ENCODE measurements around the gene ELF1. TPM values are rescaled to one million over a fixed set of nuclear protein-coding genes. Genes with fewer than 3 reads are reported as not detected.
A peak's percentile ranks its signal among the peaks of the same experiment; 100 is the strongest.
"Not testable (repeated sequence)": the region's sequence is repeated elsewhere in the genome, so short reads cannot be mapped to it uniquely, and the experiment has no call there.

Gene ELF1
- total RNA-seq, 1 experiment from 2014 or later = 31.1 TPM

DNA sequence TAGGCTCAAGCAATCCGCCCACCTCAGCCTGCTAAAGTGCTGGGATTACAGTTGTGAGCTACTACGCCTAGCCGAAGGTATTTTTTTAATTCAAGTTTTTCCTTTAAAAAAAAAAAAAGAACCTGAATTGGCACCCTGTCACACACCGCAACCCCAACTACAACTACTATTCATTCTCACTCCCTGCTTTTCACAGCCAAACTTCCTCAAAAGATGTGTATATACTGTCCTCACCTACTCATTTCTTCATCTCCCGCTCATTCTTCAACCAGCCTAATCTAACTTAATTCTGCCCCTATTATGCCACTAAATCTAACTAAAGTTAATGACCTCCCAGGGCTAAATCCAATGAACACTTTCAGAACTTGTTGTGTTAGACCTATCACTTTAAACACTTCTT, 29.5 kb upstream of the ELF1 start:
- DNase-seq (ENCODE audit: low read depth) = no peak

GRCh38 chr13:41042419-41042818, 23.3 kb upstream of the ELF1 start:
- not testable (repeated sequence) for DNase-seq (ENCODE audit: low read depth)

- DNase-seq (ENCODE audit: low read depth) = no peak
These were observed 21.6 kb upstream of the ELF1 start for GRCh38 chr13:41040584-41041334.

DNA sequence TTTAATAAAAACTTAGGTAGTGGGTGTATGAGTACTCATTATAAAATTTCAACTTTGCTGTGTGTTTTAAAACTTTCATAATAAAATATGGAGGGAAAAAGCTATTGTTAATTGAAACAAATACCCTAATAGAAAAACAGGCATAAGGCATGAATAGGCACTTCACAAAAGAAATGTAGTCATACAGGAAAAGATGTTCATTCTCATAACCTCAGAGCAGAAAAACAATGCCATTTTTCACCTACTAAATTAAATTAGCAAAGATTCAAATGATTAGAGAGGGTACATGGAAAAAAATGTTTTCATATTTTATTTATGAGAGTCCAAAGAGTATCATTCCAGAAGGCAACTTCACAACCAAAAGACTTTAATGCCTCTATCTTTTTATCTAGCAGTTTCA, 20.6 kb upstream of the ELF1 start:
- no peak for DNase-seq (ENCODE audit: low read depth)

GRCh38 chr13:41036557-41036956, 17.4 kb upstream of the ELF1 start:
- DNase-seq (ENCODE audit: low read depth) = not testable (repeated sequence)

DNA sequence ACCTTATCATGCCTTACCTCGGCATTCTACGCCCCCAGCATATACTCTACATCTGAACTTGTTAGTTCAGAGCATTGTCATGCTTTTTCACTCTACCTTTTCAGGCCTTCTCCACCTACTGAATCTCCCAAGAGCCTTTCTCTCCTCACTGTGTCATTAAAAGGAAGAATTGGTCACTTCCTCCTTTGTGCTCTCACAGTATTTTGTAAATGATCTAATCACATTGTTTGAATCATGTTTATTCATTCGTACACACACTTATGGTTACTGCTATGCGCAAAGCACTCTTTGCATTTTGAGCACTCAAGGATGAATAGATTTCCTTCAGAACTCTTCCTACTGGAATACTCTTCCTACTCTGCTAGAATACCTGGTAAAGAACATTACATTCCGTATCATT, 15.8 kb upstream of the ELF1 start:
- DNase-seq (ENCODE audit: low read depth) = peak; percentile 21

- DNase-seq (ENCODE audit: low read depth) = no peak
These were observed 15.3 kb upstream of the ELF1 start for GRCh38 chr13:41034382-41034781.

DNA sequence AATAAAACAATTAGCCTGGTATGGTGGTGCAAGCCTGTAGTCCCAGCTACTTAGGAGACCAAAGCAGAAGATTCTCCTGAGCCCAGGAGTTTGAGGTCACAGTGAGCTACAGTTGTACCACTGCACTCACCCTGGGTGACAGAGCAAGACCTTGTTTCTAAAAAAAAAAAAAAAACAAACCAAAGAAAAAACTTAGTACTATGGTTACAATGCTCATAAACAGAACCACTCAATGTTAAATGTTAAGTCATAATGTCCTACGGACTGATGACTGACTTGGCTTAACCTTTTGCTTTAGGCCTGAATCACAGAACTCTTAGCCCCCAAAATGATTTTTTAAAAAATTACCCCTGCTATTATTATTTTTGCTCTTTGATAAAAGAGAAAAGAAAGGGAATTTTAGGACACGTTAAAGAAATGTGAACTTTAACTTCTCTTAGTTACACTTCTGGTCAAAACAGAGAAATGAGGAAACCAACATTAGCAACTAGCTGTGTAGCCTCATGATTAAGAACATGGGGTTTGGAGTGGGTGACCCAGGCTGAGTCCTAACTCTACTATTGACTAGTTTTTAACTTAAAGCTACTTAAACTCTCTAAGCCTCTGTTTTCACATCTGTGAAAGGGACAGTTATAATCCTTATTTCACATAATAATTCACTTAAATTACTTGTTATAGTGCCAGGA, 13.7 kb upstream of the ELF1 start:
- DNase-seq (ENCODE audit: low read depth) = no peak

DNA sequence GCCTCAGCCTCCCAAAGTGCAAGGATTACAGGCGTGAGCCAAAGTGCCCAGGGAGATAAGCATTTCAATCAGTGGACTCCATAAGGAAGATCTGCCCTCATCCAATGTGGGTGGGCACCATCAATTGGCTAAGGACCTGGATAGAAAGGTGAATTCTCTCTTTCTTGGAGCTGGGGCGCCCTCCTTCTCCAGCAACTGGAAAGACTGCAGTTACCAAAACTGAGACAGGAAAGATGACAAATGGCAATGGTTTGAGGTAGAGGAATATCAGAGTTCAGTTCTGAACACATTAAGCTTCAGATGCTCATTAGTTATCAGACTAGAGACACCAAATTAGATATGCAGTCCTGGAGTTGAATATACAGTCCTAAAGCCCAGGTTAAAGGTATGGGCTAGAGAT, 10.5 kb upstream of the ELF1 start:
- DNase-seq (ENCODE audit: low read depth) = peak; percentile 7

GRCh38 chr13:41028051-41028450, 8.9 kb upstream of the ELF1 start:
- DNase-seq (ENCODE audit: low read depth) = peak; percentile 41

DNA sequence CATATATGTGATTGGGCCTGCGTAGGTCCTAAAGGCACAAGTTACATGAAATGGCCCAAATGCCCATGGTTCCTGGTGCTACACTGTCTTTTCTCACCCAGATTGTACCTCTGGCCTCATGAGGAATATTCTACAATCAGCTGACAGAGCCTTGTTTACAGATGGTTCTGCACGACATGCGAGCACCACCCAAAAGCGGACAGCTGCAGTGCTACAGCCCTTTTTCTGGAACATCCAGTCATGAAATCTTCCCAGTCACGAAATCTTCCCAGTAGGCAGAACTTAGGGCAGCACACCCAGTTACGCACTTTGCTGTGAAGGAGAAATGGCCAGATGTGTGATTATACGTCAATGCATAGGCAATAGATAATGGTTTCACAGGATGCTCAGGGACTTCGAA, 7.7 kb upstream of the ELF1 start:
- DNase-seq (ENCODE audit: low read depth) = no peak

DNA sequence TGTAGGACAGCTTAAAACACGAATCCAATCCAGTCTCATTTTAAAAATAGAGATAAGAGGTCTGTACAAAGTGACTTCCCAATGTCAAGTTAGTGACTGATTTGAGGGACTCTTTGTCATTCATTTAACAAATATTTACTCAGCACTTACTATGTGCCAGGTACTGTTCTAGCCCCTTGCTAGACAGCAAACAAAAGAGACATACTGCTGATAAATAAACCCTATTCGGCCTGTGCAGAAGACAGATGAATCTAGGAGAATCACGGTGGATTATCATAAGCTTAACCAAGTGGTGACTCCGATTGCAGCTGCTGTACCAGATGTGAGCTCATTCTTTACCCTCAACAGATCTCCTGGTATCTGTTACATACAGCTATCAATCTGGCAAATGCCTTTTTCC, 6.4 kb upstream of the ELF1 start:
- no peak for DNase-seq (ENCODE audit: low read depth)

- DNase-seq (ENCODE audit: low read depth) = no peak
These were observed 647 bp upstream of the ELF1 start for GRCh38 chr13:41019578-41020347.

- no peak for DNase-seq (ENCODE audit: low read depth)
These were observed 541 bp downstream of the ELF1 start for GRCh38 chr13:41018602-41018948.

- peak; percentile 23 for DNase-seq (ENCODE audit: low read depth)
These were observed 1.1 kb downstream of the ELF1 start for GRCh38 chr13:41017817-41018601.

DNA sequence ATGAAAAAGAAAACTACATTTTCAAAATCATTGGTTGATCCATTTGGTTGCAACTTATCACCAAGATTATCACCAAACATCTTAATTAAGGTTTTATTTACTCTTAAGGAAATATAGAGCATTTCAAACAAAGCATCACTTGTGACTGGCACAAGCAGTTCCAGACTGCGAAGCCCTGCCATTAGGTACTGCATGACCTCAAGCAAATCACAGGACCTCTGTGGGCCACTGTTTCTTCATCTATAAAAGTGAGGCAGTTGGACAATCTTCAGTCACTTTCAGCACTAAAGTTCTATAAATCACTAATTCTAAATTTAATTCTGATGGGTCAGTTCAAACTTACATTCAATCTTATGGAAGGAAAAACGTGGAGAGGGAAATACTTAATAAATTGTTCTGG, 2.0 kb downstream of the ELF1 start:
- peak; percentile 8 for DNase-seq (ENCODE audit: low read depth)

DNA sequence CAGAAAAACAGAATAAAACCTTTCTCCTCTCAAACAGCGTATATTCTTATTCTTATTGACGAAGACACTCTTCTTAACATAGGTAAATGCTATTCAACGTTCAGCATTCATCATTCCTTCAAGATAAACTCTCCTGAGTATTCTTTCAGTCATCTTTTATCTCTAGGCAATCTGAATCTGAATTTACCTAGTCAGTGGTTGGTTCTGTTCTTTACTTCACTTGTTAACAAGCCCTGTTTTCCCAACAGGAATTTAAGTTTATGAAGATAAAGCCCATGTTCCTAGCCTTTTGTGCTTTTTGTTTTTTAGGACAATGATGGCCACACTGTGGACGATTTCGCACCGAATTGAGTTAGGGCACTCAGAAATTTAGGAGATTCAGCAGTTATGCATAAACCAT, 3.2 kb downstream of the ELF1 start:
- DNase-seq (ENCODE audit: low read depth) = no peak

DNA sequence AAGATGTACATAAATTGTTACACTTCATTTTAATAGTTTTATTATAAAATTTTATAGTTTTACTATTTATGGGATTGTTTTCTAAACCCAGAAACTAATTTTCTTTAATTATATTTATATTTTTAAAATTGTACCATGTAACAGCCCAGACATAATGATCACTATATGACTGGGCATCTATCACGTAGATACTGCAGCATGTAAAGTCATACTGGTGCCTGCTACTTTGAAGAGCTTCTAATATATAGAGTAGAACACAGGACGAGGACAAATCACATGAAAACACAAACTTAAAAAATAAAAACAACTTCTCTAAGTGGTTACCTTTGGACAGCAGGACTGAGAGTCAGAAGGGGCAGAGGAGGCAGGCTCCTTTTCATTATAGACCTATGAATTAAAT, 5.3 kb downstream of the ELF1 start:
- DNase-seq (ENCODE audit: low read depth) = no peak

- no peak for DNase-seq (ENCODE audit: low read depth)
These were observed 6.6 kb downstream of the ELF1 start for GRCh38 chr13:41012536-41012935.

DNA sequence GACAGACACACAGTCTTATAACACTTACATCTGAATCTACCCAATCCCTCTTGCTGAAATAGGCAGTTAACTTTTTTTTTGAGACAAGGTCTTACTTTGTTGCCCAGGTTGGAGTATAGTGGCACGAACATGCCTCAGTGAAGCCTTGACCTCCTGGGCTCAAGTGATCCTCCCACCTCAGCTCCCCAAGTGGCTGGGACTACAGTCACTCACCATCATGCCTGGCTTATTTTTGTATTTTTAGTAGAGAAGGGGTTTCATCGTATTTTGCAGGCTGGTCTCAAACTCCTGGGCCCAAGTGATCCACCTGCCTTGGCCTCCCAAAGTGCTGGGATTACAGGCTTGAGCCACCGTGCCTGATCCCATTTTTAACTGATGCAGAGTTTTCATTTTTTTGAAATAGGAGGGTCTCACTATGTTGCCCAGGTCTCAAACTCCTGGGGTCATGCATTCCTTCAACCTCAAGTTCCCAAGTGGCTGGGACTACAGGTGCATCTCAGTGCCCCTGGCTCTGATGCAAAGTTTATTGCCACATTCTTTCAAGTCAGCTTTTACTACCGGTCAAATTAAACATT, 7.6 kb downstream of the ELF1 start:
- DNase-seq (ENCODE audit: low read depth) = no peak

- peak; percentile 88 for DNase-seq (ENCODE audit: low read depth)
These were observed 10.7 kb downstream of the ELF1 start for GRCh38 chr13:41008349-41008980.
